Inflammatory macrophage (primary cell): ENCODE measurements around the gene CD160.
"Not testable (repeated sequence)": the region's sequence is repeated elsewhere in the genome, so short reads cannot be mapped to it uniquely, and the experiment has no call there.

Experiments
- DNase-seq, 2 donors: peaks; one replicate each; pipeline ENCODE4 v3.0.0-alpha.2; 2020 to 2022

CD160 gene

DNA sequence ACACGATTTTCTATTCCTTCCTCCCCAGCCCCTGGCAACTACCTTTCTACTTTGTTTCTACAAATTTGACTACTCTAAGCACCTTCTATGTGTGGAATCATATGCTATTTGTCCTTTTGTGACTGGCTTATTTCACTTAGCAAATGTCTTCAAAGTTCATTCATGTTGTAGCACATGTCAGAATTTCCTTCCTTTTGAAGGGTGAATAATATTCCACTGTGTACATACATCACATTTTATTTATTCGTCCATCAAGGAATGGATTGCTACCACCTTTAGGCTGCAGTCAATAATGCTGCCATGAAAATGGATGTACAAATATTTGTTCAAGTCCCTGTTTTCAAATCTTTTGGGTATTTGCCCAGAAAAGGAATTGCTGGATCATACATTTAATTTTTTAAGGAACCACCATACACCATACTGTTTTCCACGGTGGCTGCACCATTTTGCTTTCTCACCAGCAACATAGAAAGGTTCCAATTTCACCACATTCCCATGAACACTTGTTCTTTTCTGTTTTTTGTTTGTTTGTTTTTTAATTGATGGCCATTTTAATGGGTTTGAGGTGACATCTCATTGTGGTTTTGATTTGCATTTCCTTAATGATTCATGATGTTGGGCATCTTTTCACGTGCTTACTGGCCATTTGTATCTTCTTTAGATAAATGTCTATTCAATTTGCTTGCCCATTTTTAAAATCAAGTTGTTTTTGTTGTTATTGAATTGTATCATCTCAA is 8.8 kb upstream of the CD160 start:
- no peak for DNase-seq

DNA sequence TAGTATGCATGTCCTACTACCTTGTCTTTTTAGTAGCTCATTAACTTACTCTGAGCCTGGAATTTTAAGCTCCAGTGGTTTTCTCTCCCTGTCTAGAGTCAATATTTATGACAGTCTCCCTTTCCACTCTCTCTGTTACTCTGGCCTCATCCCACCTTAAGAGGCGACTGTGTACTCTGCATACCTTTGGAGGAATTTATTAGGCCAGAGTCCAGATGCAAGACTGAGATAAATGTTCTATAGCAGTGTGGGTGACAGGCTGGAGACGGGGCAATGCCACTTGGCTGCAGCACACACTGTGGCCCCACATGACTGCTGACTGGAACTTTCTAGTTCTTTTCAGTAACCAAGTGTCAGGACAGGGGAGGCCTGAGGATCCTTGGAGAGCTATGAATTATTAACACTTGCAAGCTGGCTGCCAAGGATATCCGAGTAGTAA is 8.1 kb upstream of the CD160 start:
- DNase-seq = no peak

- no peak for DNase-seq
Observed at GRCh38 chr1:145714524-145715111, 4.7 kb upstream of the CD160 start.

DNA sequence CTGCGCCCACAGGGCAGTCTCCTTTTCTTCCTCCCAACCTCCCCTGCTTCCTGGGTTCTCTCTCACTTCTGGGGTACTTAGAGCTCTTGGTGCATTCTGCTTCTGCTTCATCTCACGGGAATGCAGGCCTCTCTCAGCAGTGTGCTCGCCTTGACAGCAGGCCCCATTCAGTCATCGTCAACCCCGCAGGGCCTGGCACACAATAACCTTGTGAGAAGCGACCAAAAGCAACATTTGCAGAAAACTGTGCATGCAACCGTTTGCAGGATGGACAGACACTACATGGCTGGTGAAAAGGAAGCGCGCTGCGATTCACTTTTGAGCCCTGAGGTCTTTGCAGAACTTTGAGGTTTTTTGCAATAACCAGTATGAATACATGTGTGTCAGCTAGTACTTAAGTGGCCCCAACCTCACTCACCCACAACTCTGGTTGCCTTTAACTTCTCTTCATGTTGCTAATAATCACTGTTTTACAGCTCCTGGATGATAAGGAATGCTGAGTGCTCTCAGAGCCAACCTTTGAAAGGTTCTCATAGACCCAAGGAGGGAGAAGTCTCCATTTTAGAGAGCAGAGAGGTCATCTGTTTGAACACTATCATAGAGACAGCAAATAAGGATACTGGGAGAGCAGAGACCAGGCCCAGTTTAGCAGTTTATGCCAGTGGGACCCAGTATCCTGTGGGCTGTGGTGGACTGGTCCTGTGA is 2.5 kb upstream of the CD160 start:
- DNase-seq = no peak

- DNase-seq = no peak
Observed at GRCh38 chr1:145717833-145718232, 1.5 kb upstream of the CD160 start.

DNA sequence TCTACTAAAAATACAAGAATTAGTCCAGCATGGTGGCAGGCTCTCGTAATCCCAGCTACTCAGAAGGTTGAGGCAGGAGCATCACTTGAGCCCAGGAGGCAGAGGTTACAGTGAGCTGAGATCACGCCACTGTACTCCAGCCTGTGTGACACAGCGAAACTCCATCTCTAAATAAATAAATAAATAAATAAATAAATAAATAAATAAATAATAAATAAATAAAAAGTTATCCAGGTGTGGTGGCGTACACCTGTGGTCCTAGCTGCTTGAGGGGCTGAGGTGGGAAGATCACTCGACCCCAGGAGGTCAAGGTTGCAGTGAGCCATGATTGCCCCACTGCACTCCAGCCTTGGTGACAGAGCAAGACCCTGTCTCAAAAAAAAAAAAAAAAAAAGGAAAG is 834 bp upstream of the CD160 start:
- DNase-seq = not testable (repeated sequence)

GRCh38 chr1:145720556-145720877 is 1.2 kb downstream of the CD160 start:
- DNase-seq = no peak

DNA sequence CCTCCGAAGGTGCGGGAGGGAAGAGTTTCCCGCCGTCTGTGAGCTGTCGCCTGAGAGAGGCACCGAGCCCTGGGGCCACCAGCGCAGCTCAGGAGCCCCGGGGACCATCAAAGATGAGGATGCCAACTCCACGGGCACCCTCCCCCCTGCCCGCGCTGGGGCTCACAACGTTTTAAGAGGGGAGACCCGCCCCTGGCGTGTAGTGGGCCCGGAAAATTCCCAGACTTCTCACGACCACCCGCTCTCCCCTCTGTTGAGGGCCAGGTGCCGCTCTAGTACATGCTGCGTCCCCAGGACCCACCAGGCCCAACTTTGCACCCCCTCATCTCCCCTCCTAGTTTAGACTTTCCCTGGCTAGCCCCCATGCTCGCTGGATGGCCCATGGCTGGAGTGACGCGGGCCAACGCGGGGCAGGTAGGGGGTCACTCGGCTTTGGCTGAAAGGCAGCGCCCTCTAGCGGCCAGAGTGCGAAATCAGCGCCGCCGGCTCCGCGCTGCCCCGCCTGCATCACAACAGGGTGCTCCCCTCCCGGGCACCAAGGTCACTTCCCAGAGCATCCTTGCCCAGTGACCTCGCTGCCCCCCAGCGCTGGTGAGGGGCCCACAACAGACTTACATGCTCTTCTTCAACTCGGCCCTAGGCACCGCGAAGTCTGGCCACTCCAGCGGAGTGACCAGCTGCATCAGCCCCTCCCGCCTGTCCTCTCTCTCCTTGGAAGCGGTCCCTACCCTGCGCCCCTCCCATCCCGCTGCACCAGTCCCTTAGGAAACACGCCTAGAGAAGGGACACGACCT is 1.8 kb downstream of the CD160 start:
- DNase-seq = peak; percentile 38 to 55

- not testable (repeated sequence) for DNase-seq
Observed at GRCh38 chr1:145726193-145726592, 6.9 kb downstream of the CD160 start.

DNA sequence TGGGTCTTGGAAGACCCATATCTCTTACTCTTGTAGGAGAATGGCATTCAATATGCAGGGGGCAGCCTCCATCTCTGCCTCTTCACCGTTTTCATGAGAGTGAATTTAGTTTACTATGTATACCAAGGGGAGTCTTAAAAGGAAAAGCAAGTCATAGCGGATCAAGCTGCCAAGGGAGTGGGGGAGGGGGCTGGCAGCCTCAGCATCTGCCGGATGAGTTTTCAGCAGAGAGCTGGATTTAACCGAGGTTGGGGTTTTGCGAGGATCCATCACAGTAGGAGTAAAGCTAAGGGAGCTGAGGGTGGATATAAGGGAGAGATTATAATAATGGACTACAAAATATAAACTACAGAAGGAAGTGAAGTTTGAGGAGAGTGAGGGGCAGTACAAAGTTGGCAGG is 9.9 kb downstream of the CD160 start:
- no peak for DNase-seq

DNA sequence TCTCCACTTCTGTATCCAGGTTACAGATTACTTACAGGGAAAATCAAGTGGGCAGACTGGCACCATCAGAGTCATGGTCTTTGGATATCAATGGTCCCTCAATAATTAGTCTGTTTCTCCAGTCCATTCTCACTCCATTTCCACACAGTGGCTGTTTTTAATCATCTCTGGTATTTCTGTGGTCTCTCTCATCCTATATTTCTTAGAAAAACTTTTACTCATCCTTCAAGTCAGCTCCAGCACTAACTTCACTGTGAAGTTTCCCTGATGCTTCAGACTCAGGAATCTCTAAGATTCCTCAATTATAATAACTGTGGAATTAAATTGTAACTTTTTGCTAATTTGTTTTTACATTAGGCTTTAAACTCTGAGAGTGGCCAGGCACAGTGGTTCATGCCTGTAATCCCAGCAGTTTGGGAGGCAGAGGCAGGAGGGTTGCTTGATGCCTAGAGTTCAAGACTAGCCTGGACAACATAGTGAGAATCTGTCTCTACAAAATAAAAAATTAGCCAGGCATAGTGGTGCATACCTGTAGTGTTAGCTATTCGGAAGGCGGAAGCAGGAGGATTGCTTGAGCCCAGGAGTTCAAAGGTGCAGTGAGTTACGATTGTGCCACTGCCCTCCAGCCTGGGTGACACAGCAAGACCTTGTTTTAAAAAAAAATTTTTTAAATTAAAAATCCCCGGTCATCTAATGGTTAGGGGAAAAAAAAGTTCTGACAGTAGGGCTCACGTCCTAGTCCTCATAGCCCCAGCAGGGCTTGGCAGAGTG is 10.6 kb downstream of the CD160 start:
- no peak for DNase-seq

GRCh38 chr1:145730467-145730866 is 11.2 kb downstream of the CD160 start:
- no peak for DNase-seq

- DNase-seq = no peak
Observed at GRCh38 chr1:145730900-145731299, 11.6 kb downstream of the CD160 start.

GRCh38 chr1:145736191-145736590 is 16.9 kb downstream of the CD160 start:
- DNase-seq = no peak

DNA sequence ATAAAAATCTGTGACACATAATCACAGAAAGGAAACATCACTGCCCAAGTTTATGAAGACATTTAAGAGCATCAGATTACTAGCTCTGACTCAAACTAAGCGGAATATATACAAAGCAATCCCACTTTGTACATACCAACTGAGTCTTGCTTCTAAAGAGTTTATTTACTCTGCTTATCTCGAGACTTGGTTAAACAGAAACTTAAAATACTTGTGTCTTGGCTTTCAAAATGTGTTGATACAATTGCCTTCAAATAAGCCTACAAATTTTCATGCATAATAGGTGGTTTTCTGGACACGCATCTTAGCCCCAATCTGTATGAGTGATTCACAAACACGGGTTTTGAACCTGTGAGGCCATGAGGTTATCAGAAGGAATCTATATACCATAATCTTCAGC is 21.0 kb downstream of the CD160 start:
- no peak for DNase-seq

DNA sequence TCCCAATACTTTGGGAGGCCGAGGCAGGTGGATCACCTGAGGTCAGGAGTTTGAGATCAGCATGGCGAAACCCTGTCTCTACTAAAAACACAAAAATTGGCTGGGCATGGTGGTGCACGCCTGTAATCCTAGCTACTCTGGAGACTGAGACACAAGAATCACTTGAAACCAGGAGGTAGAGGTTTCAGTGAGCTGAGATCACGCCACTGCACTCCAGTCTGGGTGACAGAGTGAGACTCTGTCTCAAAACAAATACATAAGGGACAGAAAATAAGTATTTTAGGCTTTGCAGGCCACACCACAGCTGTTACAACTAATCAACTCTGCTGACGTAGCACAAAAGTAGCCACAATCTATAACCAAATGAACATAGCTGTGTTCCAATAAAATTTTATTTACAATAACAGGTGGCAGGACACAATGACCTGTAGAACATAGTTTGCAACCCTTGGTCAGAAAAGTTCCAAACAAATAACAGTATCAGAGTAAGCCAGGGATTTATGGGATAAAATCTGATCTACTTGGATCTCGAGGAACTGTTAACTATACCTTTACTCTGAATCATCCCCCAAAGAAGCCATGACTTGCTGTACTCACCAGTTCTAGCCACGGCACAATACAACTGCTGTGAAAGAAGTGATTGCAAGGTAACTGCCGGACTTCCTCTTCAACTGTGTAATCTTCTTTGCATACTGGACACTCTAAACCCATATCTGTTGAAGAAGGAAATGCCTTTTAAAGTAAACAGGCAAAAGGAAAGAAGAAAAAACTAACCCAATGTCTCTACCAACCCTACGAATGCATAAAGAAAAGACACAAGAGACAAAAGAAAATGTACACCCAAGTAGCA is 28.3 kb downstream of the CD160 start:
- DNase-seq = peak in 1 of 2 donors; percentile 7

DNA sequence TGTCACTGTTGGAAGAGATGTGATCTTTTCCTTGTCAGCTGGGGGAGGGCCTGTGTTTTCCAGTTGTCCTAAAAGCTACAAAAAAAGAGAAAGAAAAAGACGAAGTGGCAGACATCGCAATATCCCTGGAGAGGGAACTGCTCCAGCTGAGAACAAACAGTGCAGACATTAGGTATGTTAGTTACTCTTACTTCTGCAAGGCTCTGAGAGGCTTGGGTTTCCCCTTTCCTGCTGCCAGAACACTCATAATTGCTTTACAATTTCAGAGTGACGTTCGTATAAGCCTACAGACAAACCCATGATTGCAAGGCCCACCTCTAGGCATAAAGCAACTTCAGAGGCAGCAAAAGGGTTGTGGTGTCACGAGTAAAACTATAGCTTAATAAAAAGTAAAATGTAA is 31.1 kb downstream of the CD160 start:
- DNase-seq = peak; percentile 15 to 54

- peak in 1 of 2 donors; percentile 6 for DNase-seq
Observed at GRCh38 chr1:145751491-145752037, 32.3 kb downstream of the CD160 start.

DNA sequence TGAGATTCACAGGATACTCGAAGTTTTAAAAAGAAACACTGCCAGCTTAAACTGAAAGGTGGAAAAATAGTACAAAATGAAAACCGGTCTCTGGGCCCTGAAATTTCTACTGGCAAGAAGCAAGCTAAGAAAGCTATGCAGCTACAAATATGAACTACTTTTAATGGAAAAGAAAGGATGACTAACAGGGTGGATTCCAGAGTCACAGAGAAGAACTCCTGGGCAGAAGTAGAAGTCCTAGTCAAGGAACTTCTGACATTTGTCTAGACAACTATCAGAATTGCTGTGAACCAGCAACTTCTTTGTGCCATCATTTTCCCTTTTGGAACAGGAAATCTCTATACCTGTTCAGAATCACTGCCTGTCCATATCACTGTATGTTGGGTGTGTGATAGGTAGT is 38.1 kb downstream of the CD160 start:
- no peak for DNase-seq

- no peak for DNase-seq
Observed at GRCh38 chr1:145758116-145758515, 38.8 kb downstream of the CD160 start.

GRCh38 chr1:145758575-145758974 is 39.3 kb downstream of the CD160 start:
- DNase-seq = no peak
